Measurements from ENCODE around the gene PHYHD1.

PHYHD1 gene

GRCh38 chr9:128901379-128901778 lies 19.4 kb upstream of the PHYHD1 start:
- TF ChIP-seq CTCF (IDR thresholded peaks at IDR 0.05; ENCODE audit: borderline replicate concordance, control extremely low read depth, extremely low read depth, insufficient read depth, missing control alignments) = no peak
- in situ Hi-C loops (cut with MboI; ENCODE audit: low sequenced_read_pairs, unreplicated experiment) = no loop called here
- DNase-seq (ENCODE audit: low spot score) = no peak

- no peak for TF ChIP-seq CTCF (IDR thresholded peaks at IDR 0.05; ENCODE audit: borderline replicate concordance, control extremely low read depth, extremely low read depth, insufficient read depth, missing control alignments)
- DNase-seq (ENCODE audit: low spot score) = no peak
- in situ Hi-C loops (cut with MboI; ENCODE audit: low sequenced_read_pairs, unreplicated experiment) = no loop called here
Observed at GRCh38 chr9:128901822-128902221, 19.0 kb upstream of the PHYHD1 start.

GRCh38 chr9:128902351-128903078 lies 18.3 kb upstream of the PHYHD1 start:
- peak; percentile 88 for DNase-seq (ENCODE audit: low spot score)
- in situ Hi-C loops (cut with MboI; ENCODE audit: low sequenced_read_pairs, unreplicated experiment) = no loop called here

GRCh38 chr9:128903079-128903461 lies 17.7 kb upstream of the PHYHD1 start:
- no peak for TF ChIP-seq CTCF (IDR thresholded peaks at IDR 0.05; ENCODE audit: borderline replicate concordance, control extremely low read depth, extremely low read depth, insufficient read depth, missing control alignments)
- no peak for DNase-seq (ENCODE audit: low spot score)
- in situ Hi-C loops (cut with MboI; ENCODE audit: low sequenced_read_pairs, unreplicated experiment) = no loop called here

More at GRCh38 chr9:128902351-128903078, 18.3 kb upstream of the PHYHD1 start:
- no peak for TF ChIP-seq CTCF (IDR thresholded peaks at IDR 0.05; ENCODE audit: borderline replicate concordance, control extremely low read depth, extremely low read depth, insufficient read depth, missing control alignments)

GRCh38 chr9:128903871-128904620 lies 16.7 kb upstream of the PHYHD1 start:
- DNase-seq (ENCODE audit: low spot score) = no peak
- TF ChIP-seq CTCF (IDR thresholded peaks at IDR 0.05; ENCODE audit: borderline replicate concordance, control extremely low read depth, extremely low read depth, insufficient read depth, missing control alignments) = no peak
- in situ Hi-C loops (cut with MboI; ENCODE audit: low sequenced_read_pairs, unreplicated experiment) = no loop called here

- DNase-seq (ENCODE audit: low spot score) = no peak
- TF ChIP-seq CTCF (IDR thresholded peaks at IDR 0.05; ENCODE audit: borderline replicate concordance, control extremely low read depth, extremely low read depth, insufficient read depth, missing control alignments) = no peak
- in situ Hi-C loops (cut with MboI; ENCODE audit: low sequenced_read_pairs, unreplicated experiment) = no loop called here
Observed at GRCh38 chr9:128905964-128906363, 14.8 kb upstream of the PHYHD1 start.

Data from GM13976 (cell line).